Measurements from ENCODE around the gene AXL. TPM values are rescaled to one million over a fixed set of nuclear protein-coding genes. Genes with fewer than 3 reads are reported as not detected.

AXL gene
- total and polyA plus RNA-seq, 9 of the 15 experiments (the other 6 are each of a cell fraction or from before 2014, with no cell fraction given): 0.80 to 6.6 (median 1.6) TPM

DNA sequence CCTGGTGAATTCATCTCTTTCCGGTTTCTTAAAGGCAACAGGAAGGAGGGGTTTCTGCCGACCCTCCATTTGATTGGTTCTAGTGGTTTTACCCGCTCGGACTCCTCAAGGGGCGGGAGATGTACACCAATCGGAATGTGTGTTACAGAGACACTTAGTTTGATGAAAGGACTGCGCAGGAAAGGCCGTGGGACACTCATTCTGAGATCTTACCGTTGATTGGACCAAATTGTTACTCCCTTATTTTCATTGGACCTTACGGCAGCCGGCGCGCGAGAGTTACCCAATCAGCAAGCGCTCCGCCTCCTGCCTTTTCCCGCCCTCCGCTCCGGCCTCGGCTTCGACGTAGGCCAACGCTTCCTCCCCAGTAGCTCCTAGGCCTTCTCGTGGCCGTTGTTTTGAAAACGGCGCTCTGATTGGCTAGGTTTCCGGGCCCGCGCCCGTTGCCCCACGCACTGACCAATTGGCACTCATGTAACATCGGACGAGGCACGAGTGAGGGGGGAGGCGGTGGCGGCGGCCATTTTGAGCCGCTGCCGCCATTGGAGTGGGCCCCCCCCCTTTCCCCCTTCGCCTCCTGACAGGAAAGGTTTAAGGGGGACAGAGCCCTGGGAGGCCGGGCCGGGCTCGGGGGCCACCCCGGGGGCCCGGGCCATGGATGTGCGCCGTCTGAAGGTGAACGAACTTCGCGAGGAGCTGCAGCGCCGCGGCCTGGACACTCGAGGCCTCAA is 45.0 kb downstream of the AXL start, which contains the start of gene HNRNPUL1 (continued):
- no peak for TF ChIP-seq STAT6 (CRISPR knock-in tag; IDR thresholded peaks at IDR 0.05)
- TF ChIP-seq, protein P1, sequence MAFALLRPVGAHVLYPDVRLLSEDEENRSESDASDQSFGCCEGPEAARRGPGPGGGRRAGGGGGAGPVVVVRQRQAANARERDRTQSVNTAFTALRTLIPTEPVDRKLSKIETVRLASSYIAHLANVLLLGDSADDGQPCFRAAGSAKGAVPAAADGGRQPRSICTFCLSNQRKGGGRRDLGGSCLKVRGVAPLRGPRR (CRISPR knock-in tag; IDR thresholded peaks at IDR 0.05): no peak
- TF ChIP-seq, protein P2, sequence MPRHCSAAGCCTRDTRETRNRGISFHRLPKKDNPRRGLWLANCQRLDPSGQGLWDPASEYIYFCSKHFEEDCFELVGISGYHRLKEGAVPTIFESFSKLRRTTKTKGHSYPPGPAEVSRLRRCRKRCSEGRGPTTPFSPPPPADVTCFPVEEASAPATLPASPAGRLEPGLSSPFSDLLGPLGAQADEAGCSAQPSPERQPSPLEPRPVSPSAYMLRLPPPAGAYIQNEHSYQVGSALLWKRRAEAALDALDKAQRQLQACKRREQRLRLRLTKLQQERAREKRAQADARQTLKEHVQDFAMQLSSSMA (CRISPR knock-in tag; IDR thresholded peaks at IDR 0.05): peak; percentile 95
- TF ChIP-seq HDAC1 (IDR thresholded peaks at IDR 0.05): 0 out of 4 replicates have a peak, but pooled peaks of 1 of the 2 experiments have one; percentile 14
- peak; percentile 98 for TF ChIP-seq SP1 (CRISPR knock-in tag; IDR thresholded peaks at IDR 0.05)
- TF ChIP-seq L3MBTL2 (IDR thresholded peaks at IDR 0.05): peak; percentile 95
- TF ChIP-seq NCOA6 (IDR thresholded peaks at IDR 0.05): no peak
- TF ChIP-seq ZNF232 (CRISPR knock-in tag; IDR thresholded peaks at IDR 0.05): peak; percentile 84; the same call in 1 of the 2 replicates
- TF ChIP-seq, protein P3, sequence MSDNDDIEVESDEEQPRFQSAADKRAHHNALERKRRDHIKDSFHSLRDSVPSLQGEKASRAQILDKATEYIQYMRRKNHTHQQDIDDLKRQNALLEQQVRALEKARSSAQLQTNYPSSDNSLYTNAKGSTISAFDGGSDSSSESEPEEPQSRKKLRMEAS (CRISPR knock-in tag; IDR thresholded peaks at IDR 0.05): peak; percentile 97
- TF ChIP-seq DNMT1 (IDR thresholded peaks at IDR 0.05): no peak
- TF ChIP-seq ZNF445 (CRISPR knock-in tag; IDR thresholded peaks at IDR 0.05; ENCODE audit: low read depth): no peak
- TF ChIP-seq ZNF12 (CRISPR knock-in tag; IDR thresholded peaks at IDR 0.05): no peak
- peak; percentile 27 for TF ChIP-seq POLR2B (IDR thresholded peaks at IDR 0.05; ENCODE audit: low read depth, partially characterized antibody)
- TF ChIP-seq DMBX1 (CRISPR knock-in tag; IDR thresholded peaks at IDR 0.05; ENCODE audit: borderline replicate concordance): peak; percentile 66; the same call in 1 of the 2 replicates
- no peak for TF ChIP-seq PHB2 (IDR thresholded peaks at IDR 0.05; ENCODE audit: low read depth)
- no peak for TF ChIP-seq EP300 (IDR thresholded peaks at IDR 0.05; ENCODE audit: low read length)
- TF ChIP-seq SRF (CRISPR knock-in tag; IDR thresholded peaks at IDR 0.05): 0 out of 4 replicates have a peak, but pooled peaks of 1 of the 2 experiments have one; percentile 24
- TF ChIP-seq PHF20 (IDR thresholded peaks at IDR 0.05; ENCODE audit: partially characterized antibody): peak; percentile 80
- TF ChIP-seq, protein P4, sequence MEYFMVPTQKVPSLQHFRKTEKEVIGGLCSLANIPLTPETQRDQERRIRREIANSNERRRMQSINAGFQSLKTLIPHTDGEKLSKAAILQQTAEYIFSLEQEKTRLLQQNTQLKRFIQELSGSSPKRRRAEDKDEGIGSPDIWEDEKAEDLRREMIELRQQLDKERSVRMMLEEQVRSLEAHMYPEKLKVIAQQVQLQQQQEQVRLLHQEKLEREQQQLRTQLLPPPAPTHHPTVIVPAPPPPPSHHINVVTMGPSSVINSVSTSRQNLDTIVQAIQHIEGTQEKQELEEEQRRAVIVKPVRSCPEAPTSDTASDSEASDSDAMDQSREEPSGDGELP (CRISPR knock-in tag; IDR thresholded peaks at IDR 0.05; ENCODE audit: borderline replicate concordance): peak; percentile 69
- 0 out of 2 replicates have a peak, but pooled peaks have one; percentile 87 for TF ChIP-seq PRMT5 (CRISPR knock-in tag; IDR thresholded peaks at IDR 0.05)
- TF ChIP-seq ETV5 (CRISPR knock-in tag; IDR thresholded peaks at IDR 0.05; ENCODE audit: low read depth): peak; percentile 52; the same call in 1 of the 2 replicates
- TF ChIP-seq ZSCAN32 (CRISPR knock-in tag; IDR thresholded peaks at IDR 0.05): no peak
